WTC11 (cell line): Measurements from ENCODE around the gene TJAP1. TPM values are rescaled to one million over a fixed set of nuclear protein-coding genes. Genes with fewer than 3 reads are reported as not detected.
A peak's percentile ranks its signal among the peaks of the same experiment; 100 is the strongest.

ENCODE experiments used
- ATAC-seq: fragments of 200-7000 bp; cut with Tn5 transposase; 2 replicates; pipeline ENCODE4 v1.10.0; 2021; ENCODE audit warnings: mild to moderate bottlenecking, moderate library complexity
- CTCF ChIA-PET: fragments of 300-600 bp; sonication (Branson Sonifier 250); formaldehyde crosslinking; loops from one replicate; lab custom pipeline; 2021; ENCODE audit warnings: antibody characterized with exemption; lab: Charles Lee
- POLR2A ChIA-PET: fragments of 350-600 bp; sonication (Branson Sonifier 250); formaldehyde crosslinking; loops from one replicate; lab custom pipeline; 2021; ENCODE audit warnings: antibody characterized with exemption; lab: Charles Lee
- DNase-seq: peaks from one replicate; pipeline ENCODE4 v3.0.0; 2021; ENCODE audit warnings: low spot score
- H3K27ac Mint-ChIP-seq: 2 replicates; pipeline ENCODE4 v1.8.0; 2021; ENCODE audit warnings: mixed read lengths
- H3K27me3 Mint-ChIP-seq: 2 replicates; pipeline ENCODE4 v1.8.0; 2021; ENCODE audit warnings: low read depth, mild to moderate bottlenecking, moderate library complexity, mixed read lengths
- H3K36me3 Mint-ChIP-seq: 2 replicates; pipeline ENCODE4 v1.8.0; 2021; ENCODE audit warnings: mixed read lengths
- H3K4me1 Mint-ChIP-seq: 2 replicates; pipeline ENCODE4 v1.8.0; 2022; ENCODE audit warnings: mixed read lengths
- H3K4me3 Mint-ChIP-seq: 2 replicates; pipeline ENCODE4 v1.8.0; 2021; ENCODE audit warnings: mild to moderate bottlenecking, moderate library complexity, mixed read lengths
- H3K9me3 Mint-ChIP-seq: 2 replicates; pipeline ENCODE4 v1.8.0; 2021; ENCODE audit warnings: mixed read lengths
- ATF1 ChIP-seq: sonication (generic); formaldehyde crosslinking; IDR thresholded peaks from 2 replicates; pipeline ENCODE4 v1.8.1; 2023; ENCODE audit warnings: mild to moderate bottlenecking, moderate library complexity, missing genetic modification reagents
- CREM ChIP-seq: sonication (generic); formaldehyde crosslinking; IDR thresholded peaks from 2 replicates; pipeline ENCODE4 v1.8.1; 2022; ENCODE audit warnings: mild to moderate bottlenecking, missing genetic modification reagents, moderate library complexity
- ELF4 ChIP-seq: sonication (generic); formaldehyde crosslinking; IDR thresholded peaks from 2 replicates; pipeline ENCODE4 v1.8.1; 2022; ENCODE audit warnings: low read depth, mild to moderate bottlenecking, moderate library complexity, missing genetic modification reagents
- ETV6 ChIP-seq: sonication (generic); formaldehyde crosslinking; IDR thresholded peaks from 2 replicates; pipeline ENCODE4 v1.8.1; 2022; ENCODE audit warnings: mild to moderate bottlenecking, missing genetic modification reagents
- GTF2I ChIP-seq: fragments of 250-450 bp; sonication (Bioruptor Pico); conservative IDR thresholded peaks from 2 replicates; pipeline ENCODE4 v1.4.0; 2021; ENCODE audit warnings: mild to moderate bottlenecking
- MYBL2 ChIP-seq: sonication (generic); formaldehyde crosslinking; IDR thresholded peaks from 2 replicates; pipeline ENCODE4 v1.8.1; 2023; ENCODE audit warnings: mild to moderate bottlenecking, moderate library complexity, missing genetic modification reagents
- OVOL2 ChIP-seq: fragments of 250-450 bp; sonication (Bioruptor Pico); IDR thresholded peaks from 2 replicates; pipeline ENCODE4 v1.9.0; 2021; ENCODE audit warnings: mild to moderate bottlenecking, borderline replicate concordance
- RELA ChIP-seq: sonication (generic); formaldehyde crosslinking; IDR thresholded peaks from 2 replicates; pipeline ENCODE4 v1.8.1; 2022; ENCODE audit warnings: missing genetic modification reagents, mild to moderate bottlenecking, borderline replicate concordance
- TEAD1 ChIP-seq: sonication (generic); formaldehyde crosslinking; IDR thresholded peaks from 2 replicates; pipeline ENCODE4 v1.8.0; 2022; ENCODE audit warnings: mild to moderate bottlenecking, missing genetic modification reagents
- TP53 ChIP-seq: sonication (generic); formaldehyde crosslinking; IDR thresholded peaks from 2 replicates; pipeline ENCODE4 v1.8.1; 2023; ENCODE audit warnings: mild to moderate bottlenecking, missing genetic modification reagents
- total RNA-seq: library from RNA; stranded (reverse); gene quantifications from 3 replicates; pipeline ENCODE4 v1.2.3, GENCODE V29; 2021
- TF ChIP-seq, protein P1 (sequence below): fragments of 250-450 bp; sonication (Bioruptor Pico); IDR thresholded peaks from 2 replicates; pipeline ENCODE4 v1.8.0; 2021; ENCODE audit warnings: mild to moderate bottlenecking
- TF ChIP-seq, protein P2 (sequence below): fragments of 250-450 bp; sonication (Bioruptor Pico); IDR thresholded peaks from 2 replicates; pipeline ENCODE4 v1.9.0; 2021; ENCODE audit warnings: moderate library complexity, mild to moderate bottlenecking, inconsistent platforms, borderline replicate concordance
- TF ChIP-seq, protein P3 (sequence below): sonication (generic); formaldehyde crosslinking; IDR thresholded peaks from 2 replicates; pipeline ENCODE4 v1.8.0; 2022; ENCODE audit warnings: mild to moderate bottlenecking, missing genetic modification reagents
- TF ChIP-seq, protein P4 (sequence below): sonication (generic); formaldehyde crosslinking; conservative IDR thresholded peaks from 2 replicates; pipeline ENCODE4 v1.8.1; 2023; ENCODE audit warnings: mild to moderate bottlenecking, low read depth, missing genetic modification reagents, moderate library complexity
- TF ChIP-seq, protein P5 (sequence below): fragments of 250-450 bp; sonication (Bioruptor Pico); IDR thresholded peaks from 2 replicates; pipeline ENCODE4 v1.9.0; 2021; ENCODE audit warnings: mild to moderate bottlenecking, borderline replicate concordance
- TF ChIP-seq, protein P6 (sequence below): sonication (generic); formaldehyde crosslinking; IDR thresholded peaks from 2 replicates; pipeline ENCODE4 v1.8.0; 2022; ENCODE audit warnings: mild to moderate bottlenecking, missing genetic modification reagents
- TF ChIP-seq, protein P7 (sequence below): sonication (generic); formaldehyde crosslinking; IDR thresholded peaks from 2 replicates; pipeline ENCODE4 v1.8.0; 2022; ENCODE audit warnings: missing genetic modification reagents

TJAP1 gene
- total RNA-seq, 1 experiment from 2014 or later: 40.4 TPM

DNA sequence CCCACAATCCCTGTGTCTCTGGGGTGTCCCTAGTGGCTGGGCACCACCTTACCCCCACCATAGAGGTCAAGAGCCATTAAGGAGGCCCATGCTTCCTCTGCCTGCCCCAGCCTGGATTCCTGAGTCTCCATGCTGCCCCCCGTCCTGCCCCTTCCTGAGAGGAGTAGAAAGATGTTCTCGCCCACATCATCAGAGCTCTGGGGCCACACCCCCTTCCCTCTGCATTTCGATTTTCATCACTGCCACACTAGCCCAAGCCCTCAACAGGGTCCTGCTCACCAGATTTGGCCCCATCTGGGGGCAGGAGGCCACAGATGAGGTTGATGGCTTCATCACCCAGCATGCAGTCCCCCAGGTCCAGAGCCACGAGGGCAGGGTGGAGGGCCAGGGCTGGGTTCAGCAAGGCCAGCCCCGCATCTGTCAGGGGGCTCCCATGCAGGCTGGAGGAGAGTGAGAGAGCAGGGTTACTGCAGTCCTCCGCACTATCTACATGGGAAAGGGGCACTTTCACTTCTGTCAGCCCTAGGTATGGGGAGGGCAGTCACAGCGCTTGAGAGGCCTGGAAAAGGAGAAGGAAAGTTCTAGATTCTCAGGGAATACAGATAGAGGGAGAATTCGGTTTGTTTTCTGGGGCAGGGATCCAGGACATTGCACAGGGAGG is 31.2 kb downstream of the TJAP1 start:
- peaks cover 30% of the 10 kb centered on the region for H3K36me3 Mint-ChIP-seq
- H3K4me3 Mint-ChIP-seq: peak overlapping the region; percentile 88
- no peak for ATAC-seq
- no peak overlapping the region for H3K27ac Mint-ChIP-seq
- POLR2A ChIA-PET: no interaction called here
- H3K27me3 Mint-ChIP-seq: peaks cover 28% of the 10 kb centered on the region
- no peak for TF ChIP-seq ETV6
- TF ChIP-seq, protein P1, sequence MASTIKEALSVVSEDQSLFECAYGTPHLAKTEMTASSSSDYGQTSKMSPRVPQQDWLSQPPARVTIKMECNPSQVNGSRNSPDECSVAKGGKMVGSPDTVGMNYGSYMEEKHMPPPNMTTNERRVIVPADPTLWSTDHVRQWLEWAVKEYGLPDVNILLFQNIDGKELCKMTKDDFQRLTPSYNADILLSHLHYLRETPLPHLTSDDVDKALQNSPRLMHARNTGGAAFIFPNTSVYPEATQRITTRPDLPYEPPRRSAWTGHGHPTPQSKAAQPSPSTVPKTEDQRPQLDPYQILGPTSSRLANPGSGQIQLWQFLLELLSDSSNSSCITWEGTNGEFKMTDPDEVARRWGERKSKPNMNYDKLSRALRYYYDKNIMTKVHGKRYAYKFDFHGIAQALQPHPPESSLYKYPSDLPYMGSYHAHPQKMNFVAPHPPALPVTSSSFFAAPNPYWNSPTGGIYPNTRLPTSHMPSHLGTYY (CRISPR knock-in tag): no peak
- no peak for TF ChIP-seq TEAD1 (CRISPR knock-in tag)
- no peak for TF ChIP-seq GTF2I (CRISPR knock-in tag)
- TF ChIP-seq, protein P2, sequence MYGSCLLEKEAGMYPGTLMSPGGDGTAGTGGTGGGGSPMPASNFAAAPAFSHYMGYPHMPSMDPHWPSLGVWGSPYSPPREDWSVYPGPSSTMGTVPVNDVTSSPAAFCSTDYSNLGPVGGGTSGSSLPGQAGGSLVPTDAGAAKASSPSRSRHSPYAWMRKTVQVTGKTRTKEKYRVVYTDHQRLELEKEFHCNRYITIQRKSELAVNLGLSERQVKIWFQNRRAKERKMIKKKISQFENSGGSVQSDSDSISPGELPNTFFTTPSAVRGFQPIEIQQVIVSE (CRISPR knock-in tag): no peak
- TF ChIP-seq OVOL2: no peak
- TF ChIP-seq MYBL2: no peak
- no peak for TF ChIP-seq RELA (CRISPR knock-in tag)
- TF ChIP-seq, protein P3, sequence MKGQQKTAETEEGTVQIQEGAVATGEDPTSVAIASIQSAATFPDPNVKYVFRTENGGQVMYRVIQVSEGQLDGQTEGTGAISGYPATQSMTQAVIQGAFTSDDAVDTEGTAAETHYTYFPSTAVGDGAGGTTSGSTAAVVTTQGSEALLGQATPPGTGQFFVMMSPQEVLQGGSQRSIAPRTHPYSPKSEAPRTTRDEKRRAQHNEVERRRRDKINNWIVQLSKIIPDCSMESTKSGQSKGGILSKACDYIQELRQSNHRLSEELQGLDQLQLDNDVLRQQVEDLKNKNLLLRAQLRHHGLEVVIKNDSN (CRISPR knock-in tag): no peak
- TF ChIP-seq, protein P4, sequence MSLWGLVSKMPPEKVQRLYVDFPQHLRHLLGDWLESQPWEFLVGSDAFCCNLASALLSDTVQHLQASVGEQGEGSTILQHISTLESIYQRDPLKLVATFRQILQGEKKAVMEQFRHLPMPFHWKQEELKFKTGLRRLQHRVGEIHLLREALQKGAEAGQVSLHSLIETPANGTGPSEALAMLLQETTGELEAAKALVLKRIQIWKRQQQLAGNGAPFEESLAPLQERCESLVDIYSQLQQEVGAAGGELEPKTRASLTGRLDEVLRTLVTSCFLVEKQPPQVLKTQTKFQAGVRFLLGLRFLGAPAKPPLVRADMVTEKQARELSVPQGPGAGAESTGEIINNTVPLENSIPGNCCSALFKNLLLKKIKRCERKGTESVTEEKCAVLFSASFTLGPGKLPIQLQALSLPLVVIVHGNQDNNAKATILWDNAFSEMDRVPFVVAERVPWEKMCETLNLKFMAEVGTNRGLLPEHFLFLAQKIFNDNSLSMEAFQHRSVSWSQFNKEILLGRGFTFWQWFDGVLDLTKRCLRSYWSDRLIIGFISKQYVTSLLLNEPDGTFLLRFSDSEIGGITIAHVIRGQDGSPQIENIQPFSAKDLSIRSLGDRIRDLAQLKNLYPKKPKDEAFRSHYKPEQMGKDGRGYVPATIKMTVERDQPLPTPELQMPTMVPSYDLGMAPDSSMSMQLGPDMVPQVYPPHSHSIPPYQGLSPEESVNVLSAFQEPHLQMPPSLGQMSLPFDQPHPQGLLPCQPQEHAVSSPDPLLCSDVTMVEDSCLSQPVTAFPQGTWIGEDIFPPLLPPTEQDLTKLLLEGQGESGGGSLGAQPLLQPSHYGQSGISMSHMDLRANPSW (CRISPR knock-in tag): no peak
- TF ChIP-seq, protein P5, sequence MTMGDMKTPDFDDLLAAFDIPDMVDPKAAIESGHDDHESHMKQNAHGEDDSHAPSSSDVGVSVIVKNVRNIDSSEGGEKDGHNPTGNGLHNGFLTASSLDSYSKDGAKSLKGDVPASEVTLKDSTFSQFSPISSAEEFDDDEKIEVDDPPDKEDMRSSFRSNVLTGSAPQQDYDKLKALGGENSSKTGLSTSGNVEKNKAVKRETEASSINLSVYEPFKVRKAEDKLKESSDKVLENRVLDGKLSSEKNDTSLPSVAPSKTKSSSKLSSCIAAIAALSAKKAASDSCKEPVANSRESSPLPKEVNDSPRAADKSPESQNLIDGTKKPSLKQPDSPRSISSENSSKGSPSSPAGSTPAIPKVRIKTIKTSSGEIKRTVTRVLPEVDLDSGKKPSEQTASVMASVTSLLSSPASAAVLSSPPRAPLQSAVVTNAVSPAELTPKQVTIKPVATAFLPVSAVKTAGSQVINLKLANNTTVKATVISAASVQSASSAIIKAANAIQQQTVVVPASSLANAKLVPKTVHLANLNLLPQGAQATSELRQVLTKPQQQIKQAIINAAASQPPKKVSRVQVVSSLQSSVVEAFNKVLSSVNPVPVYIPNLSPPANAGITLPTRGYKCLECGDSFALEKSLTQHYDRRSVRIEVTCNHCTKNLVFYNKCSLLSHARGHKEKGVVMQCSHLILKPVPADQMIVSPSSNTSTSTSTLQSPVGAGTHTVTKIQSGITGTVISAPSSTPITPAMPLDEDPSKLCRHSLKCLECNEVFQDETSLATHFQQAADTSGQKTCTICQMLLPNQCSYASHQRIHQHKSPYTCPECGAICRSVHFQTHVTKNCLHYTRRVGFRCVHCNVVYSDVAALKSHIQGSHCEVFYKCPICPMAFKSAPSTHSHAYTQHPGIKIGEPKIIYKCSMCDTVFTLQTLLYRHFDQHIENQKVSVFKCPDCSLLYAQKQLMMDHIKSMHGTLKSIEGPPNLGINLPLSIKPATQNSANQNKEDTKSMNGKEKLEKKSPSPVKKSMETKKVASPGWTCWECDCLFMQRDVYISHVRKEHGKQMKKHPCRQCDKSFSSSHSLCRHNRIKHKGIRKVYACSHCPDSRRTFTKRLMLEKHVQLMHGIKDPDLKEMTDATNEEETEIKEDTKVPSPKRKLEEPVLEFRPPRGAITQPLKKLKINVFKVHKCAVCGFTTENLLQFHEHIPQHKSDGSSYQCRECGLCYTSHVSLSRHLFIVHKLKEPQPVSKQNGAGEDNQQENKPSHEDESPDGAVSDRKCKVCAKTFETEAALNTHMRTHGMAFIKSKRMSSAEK (CRISPR knock-in tag): no peak
- TF ChIP-seq TP53 (CRISPR knock-in tag): no peak
- no peak for TF ChIP-seq ELF4 (CRISPR knock-in tag)
- TF ChIP-seq, protein P6, sequence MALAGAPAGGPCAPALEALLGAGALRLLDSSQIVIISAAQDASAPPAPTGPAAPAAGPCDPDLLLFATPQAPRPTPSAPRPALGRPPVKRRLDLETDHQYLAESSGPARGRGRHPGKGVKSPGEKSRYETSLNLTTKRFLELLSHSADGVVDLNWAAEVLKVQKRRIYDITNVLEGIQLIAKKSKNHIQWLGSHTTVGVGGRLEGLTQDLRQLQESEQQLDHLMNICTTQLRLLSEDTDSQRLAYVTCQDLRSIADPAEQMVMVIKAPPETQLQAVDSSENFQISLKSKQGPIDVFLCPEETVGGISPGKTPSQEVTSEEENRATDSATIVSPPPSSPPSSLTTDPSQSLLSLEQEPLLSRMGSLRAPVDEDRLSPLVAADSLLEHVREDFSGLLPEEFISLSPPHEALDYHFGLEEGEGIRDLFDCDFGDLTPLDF (CRISPR knock-in tag): no peak
- TF ChIP-seq, protein P7, sequence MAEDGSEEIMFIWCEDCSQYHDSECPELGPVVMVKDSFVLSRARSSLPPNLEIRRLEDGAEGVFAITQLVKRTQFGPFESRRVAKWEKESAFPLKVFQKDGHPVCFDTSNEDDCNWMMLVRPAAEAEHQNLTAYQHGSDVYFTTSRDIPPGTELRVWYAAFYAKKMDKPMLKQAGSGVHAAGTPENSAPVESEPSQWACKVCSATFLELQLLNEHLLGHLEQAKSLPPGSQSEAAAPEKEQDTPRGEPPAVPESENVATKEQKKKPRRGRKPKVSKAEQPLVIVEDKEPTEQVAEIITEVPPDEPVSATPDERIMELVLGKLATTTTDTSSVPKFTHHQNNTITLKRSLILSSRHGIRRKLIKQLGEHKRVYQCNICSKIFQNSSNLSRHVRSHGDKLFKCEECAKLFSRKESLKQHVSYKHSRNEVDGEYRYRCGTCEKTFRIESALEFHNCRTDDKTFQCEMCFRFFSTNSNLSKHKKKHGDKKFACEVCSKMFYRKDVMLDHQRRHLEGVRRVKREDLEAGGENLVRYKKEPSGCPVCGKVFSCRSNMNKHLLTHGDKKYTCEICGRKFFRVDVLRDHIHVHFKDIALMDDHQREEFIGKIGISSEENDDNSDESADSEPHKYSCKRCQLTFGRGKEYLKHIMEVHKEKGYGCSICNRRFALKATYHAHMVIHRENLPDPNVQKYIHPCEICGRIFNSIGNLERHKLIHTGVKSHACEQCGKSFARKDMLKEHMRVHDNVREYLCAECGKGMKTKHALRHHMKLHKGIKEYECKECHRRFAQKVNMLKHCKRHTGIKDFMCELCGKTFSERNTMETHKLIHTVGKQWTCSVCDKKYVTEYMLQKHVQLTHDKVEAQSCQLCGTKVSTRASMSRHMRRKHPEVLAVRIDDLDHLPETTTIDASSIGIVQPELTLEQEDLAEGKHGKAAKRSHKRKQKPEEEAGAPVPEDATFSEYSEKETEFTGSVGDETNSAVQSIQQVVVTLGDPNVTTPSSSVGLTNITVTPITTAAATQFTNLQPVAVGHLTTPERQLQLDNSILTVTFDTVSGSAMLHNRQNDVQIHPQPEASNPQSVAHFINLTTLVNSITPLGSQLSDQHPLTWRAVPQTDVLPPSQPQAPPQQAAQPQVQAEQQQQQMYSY (CRISPR knock-in tag): no peak
- TF ChIP-seq ATF1: no peak
- no peak for TF ChIP-seq CREM (CRISPR knock-in tag)
- TF ChIP-seq, all 79 proteins: peak for 0
- no peak for DNase-seq
- Mint-ChIP-seq H3K9me3 (no peaks in the 10 kb centered on the region), H3K4me1 (peaks cover 25% of the 10 kb centered on the region)
- CTCF ChIA-PET: interaction anchor here (0.5 to 4.6 kb wide), 8 partner anchors 14 to 361 kb away, joined by 3 to 75 read pairs (median 6); partner anchors contain the start of genes DNPH1 and TJAP1
